ENCODE data around the gene TPSD1. TPM values are rescaled to one million over a fixed set of nuclear protein-coding genes. Genes with fewer than 3 reads are reported as not detected.

The TPSD1 gene
- total and polyA plus RNA-seq, 2 donors (not counting 3 experiments of a cell fraction or from before 2014, with no cell fraction given): not detected

DNA sequence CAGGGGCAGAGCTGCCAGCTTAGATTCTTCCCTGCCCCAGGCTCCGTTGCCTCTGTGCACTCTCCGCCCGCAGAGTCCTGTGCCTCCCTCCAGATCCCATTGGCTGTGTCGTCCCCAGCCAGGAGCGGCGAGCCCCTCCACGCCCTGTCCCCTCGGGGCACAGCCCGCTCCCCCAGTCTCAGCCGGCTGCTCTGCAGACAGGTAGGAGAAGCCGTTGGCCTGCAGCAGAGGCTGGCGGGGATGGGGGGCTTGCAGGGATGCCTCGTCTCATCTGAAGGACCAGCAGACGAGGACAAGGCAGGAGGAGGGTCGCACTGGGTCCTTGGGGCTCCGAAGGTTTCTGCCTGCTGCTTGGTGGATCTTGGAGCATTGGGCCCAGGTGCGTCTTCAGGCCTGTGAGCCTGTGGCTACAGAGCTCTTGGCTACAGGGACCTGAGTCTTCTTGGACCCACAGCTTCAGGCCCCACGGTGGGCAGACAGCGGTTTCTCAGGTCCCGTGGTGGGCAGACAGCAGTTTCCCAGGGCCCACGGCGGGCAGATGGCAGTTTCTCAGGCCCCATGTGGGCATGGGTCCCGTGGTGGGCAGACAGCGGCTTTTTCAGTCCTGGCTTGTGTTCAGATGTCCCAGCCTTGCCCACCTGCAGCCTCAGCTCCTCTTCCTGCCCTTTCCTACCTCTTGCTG, 36.8 kb upstream of the TPSD1 start:
- H3K4me3 ChIP-seq (replicated peaks in 1 of 3; ENCODE audit: insufficient read depth in 1 of 3, low read depth in 1 of 3, low read length in 3 of 3): no peak overlapping the region
- BruUV-seq (replicated peaks): no TSS peak
- no peaks in the 10 kb centered on the region for H3K36me3 ChIP-seq (ENCODE audit: control insufficient read depth in 2 of 2, extremely low read depth in 1 of 2, insufficient read depth in 2 of 2, low read length in 2 of 2)
- no peak overlapping the region for H3K4me2 ChIP-seq (ENCODE audit: insufficient read depth, low read length)
- H3K9me3 ChIP-seq (replicated peaks; ENCODE audit: control insufficient read depth, insufficient read depth, low read length): no peaks in the 10 kb centered on the region
- H3K9ac ChIP-seq (replicated peaks; ENCODE audit: extremely low read depth, insufficient read depth, low read length): no peak overlapping the region
- ChIA-PET CTCF (interaction anchor here (1.0 kb wide), 1 partner anchor 11 kb away, joined by 3 read pairs; no protein-coding TSS in a partner anchor), POLR2A (no interaction called here)
- H2AFZ ChIP-seq (ENCODE audit: low read depth, low read length): no peak overlapping the region
- no peak overlapping the region for H3K27ac ChIP-seq (ENCODE audit: insufficient read depth, low read depth, low read length)
- H4K20me1 ChIP-seq (replicated peaks; ENCODE audit: control insufficient read depth, extremely low read depth, insufficient read depth, low read length): no peaks in the 10 kb centered on the region
- FAIRE-seq (no peak), DNase-seq (ENCODE audit: low read depth, low spot score) (no peak)
- intact Hi-C loops (cut with micrococcal nuclease) (no loop called here), dilution Hi-C loops (cut with MboI; ENCODE audit: extremely low pct_ligation_motif_present, low sequenced_read_pairs) (no loop called here)
- no peaks in the 10 kb centered on the region for H3K27me3 ChIP-seq (ENCODE audit: control insufficient read depth in 2 of 2, insufficient read depth in 2 of 2, low read length in 2 of 2)
- H3K4me1 ChIP-seq (ENCODE audit: control insufficient read depth, extremely low read depth, insufficient read depth, low read length): no peaks in the 10 kb centered on the region
- TF ChIP-seq EZH2 (IDR thresholded peaks at IDR 0.05; ENCODE audit: borderline replicate concordance, low read depth, low read length, severe bottlenecking) (no peak), POLR2A (IDR thresholded peaks at IDR 0.05; ENCODE audit: low read depth, low read length) (no peak), FOS (IDR thresholded peaks at IDR 0.05; ENCODE audit: borderline replicate concordance, insufficient read depth, low read length) (no peak), JUN (IDR thresholded peaks at IDR 0.05; ENCODE audit: borderline replicate concordance, insufficient read depth, insufficient read length, low read depth) (no peak), GATA2 (IDR thresholded peaks at IDR 0.05; ENCODE audit: insufficient read depth, insufficient read length, low read depth, low read length) (no peak), MYC (IDR thresholded peaks at IDR 0.05; ENCODE audit: low read depth, low read length) (no peak), POLR2AphosphoS5 (IDR thresholded peaks at IDR 0.05; ENCODE audit: insufficient read depth, low read depth, low read length) (no peak)
- TF ChIP-seq, protein P1, sequence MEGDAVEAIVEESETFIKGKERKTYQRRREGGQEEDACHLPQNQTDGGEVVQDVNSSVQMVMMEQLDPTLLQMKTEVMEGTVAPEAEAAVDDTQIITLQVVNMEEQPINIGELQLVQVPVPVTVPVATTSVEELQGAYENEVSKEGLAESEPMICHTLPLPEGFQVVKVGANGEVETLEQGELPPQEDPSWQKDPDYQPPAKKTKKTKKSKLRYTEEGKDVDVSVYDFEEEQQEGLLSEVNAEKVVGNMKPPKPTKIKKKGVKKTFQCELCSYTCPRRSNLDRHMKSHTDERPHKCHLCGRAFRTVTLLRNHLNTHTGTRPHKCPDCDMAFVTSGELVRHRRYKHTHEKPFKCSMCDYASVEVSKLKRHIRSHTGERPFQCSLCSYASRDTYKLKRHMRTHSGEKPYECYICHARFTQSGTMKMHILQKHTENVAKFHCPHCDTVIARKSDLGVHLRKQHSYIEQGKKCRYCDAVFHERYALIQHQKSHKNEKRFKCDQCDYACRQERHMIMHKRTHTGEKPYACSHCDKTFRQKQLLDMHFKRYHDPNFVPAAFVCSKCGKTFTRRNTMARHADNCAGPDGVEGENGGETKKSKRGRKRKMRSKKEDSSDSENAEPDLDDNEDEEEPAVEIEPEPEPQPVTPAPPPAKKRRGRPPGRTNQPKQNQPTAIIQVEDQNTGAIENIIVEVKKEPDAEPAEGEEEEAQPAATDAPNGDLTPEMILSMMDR (IDR thresholded peaks at IDR 0.05; ENCODE audit: extremely low read depth in 1 of 2, insufficient read depth in 1 of 2, low read depth in 1 of 2, low read length in 2 of 2): no peak
- TF ChIP-seq, protein P2, sequence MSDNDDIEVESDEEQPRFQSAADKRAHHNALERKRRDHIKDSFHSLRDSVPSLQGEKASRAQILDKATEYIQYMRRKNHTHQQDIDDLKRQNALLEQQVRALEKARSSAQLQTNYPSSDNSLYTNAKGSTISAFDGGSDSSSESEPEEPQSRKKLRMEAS (IDR thresholded peaks at IDR 0.05; ENCODE audit: insufficient read depth, insufficient read length): no peak
- no peaks in the 10 kb centered on the region for H3K79me2 ChIP-seq (ENCODE audit: control insufficient read depth, insufficient read depth, low read length)
- H3K9me1 ChIP-seq (replicated peaks; ENCODE audit: control insufficient read depth, extremely low read depth, insufficient read depth, low read length): no peaks in the 10 kb centered on the region

Data from endothelial cell of umbilical vein (primary cell).